CD14-positive monocyte (primary cell): ENCODE results near the gene DCN. TPM values are rescaled to one million over a fixed set of nuclear protein-coding genes. Genes with fewer than 3 reads are reported as not detected.

Source experiments
- DNase-seq, 3 donors: peaks; one replicate each; pipeline ENCODE4 v3.0.0-alpha.2; 2011 to 2022
- H2AFZ ChIP-seq: 2 replicates; pipeline ENCODE4 v1.6.0; 2012; ENCODE audit warnings: mild to moderate bottlenecking, low read depth, low read length, inconsistent platforms; ENCODE audit not compliant: insufficient read depth, poor library complexity, severe bottlenecking
- H3K27ac ChIP-seq, 2 donors: 1 replicate in 1 of 2; 2 replicates in 1 of 2; pipeline ENCODE4 v1.5.1; 2012 to 2013; ENCODE audit warnings: low read length in 2 of 2, control low read depth in 1 of 2, inconsistent platforms in 1 of 2, low read depth in 1 of 2, mild to moderate bottlenecking in 1 of 2
- H3K27me3 ChIP-seq, 2 donors: one replicate each; pipeline versions ENCODE4 v1.6.0 to v1.6.1; 2011 to 2013; ENCODE audit warnings: low read length in 2 of 2; ENCODE audit not compliant: control insufficient read depth in 2 of 2, insufficient read depth in 2 of 2
- H3K36me3 ChIP-seq, 2 donors: replicated peaks in 1 of 2; 1 replicate in 1 of 2; 2 replicates in 1 of 2; pipeline versions ENCODE4 v1.5.1 to v1.6.1; 2012 to 2013; ENCODE audit warnings: low read length in 2 of 2, control low read depth in 1 of 2, inconsistent platforms in 1 of 2, mild to moderate bottlenecking in 1 of 2; ENCODE audit not compliant: insufficient read depth in 2 of 2, control insufficient read depth in 1 of 2
- H3K4me1 ChIP-seq, 2 donors: 1 replicate in 1 of 2; 2 replicates in 1 of 2; pipeline versions ENCODE4 v1.5.1 to v1.6.1; 2012 to 2013; ENCODE audit warnings: low read length in 2 of 2, control low read depth in 1 of 2, inconsistent platforms in 1 of 2, mild to moderate bottlenecking in 1 of 2, moderate library complexity in 1 of 2; ENCODE audit not compliant: insufficient read depth in 2 of 2, control insufficient read depth in 1 of 2
- H3K4me2 ChIP-seq: replicated peaks from 2 replicates; pipeline ENCODE3; 2012; ENCODE audit warnings: low read length, moderate library complexity, mild to moderate bottlenecking; ENCODE audit not compliant: poor library complexity, severe bottlenecking; ENCODE audit errors: extremely low read depth
- H3K4me3 ChIP-seq, 3 experiments: fragments of 200-600 bp in 1 of 3; sonication (generic) in 1 of 3; replicated peaks in 1 of 3; 1 replicate in 2 of 3; 2 replicates in 1 of 3; pipeline ENCODE4 v1.5.1; 2011 to 2013; ENCODE audit warnings: low read length in 3 of 3, mild to moderate bottlenecking in 3 of 3, control low read depth in 2 of 3, low read depth in 2 of 3, inconsistent platforms in 1 of 3, moderate library complexity in 1 of 3
- H3K79me2 ChIP-seq: 2 replicates; pipeline ENCODE4 v1.6.0; 2012; ENCODE audit warnings: mild to moderate bottlenecking, control low read depth, inconsistent platforms, low read length, moderate library complexity; ENCODE audit not compliant: insufficient read depth
- H3K9ac ChIP-seq: 2 replicates; pipeline ENCODE4 v1.6.0; 2017; ENCODE audit warnings: low read length, mild to moderate bottlenecking; ENCODE audit not compliant: insufficient read depth, poor library complexity, severe bottlenecking
- H3K9me3 ChIP-seq, 2 donors: replicated peaks in 1 of 2; 1 replicate in 1 of 2; 2 replicates in 1 of 2; pipeline versions ENCODE4 v1.5.1 to v1.6.1; 2012 to 2013; ENCODE audit warnings: low read length in 2 of 2, control low read depth in 1 of 2; ENCODE audit not compliant: control insufficient read depth in 1 of 2, insufficient read depth in 1 of 2
- H4K20me1 ChIP-seq: 2 replicates; pipeline ENCODE4 v1.6.0; 2012; ENCODE audit warnings: mild to moderate bottlenecking, low read length, control low read depth, moderate library complexity; ENCODE audit not compliant: insufficient read depth
- H3K27ac Mint-ChIP-seq, 7 donors: one replicate each; pipeline ENCODE4 v1.8.0; 2020; ENCODE audit warnings: mild to moderate bottlenecking in 7 of 7, mixed read lengths in 7 of 7, moderate library complexity in 6 of 7, inconsistent platforms in 2 of 7
- H3K27me3 Mint-ChIP-seq, 3 donors: one replicate each; pipeline ENCODE4 v1.8.0; 2021 to 2022; ENCODE audit warnings: low read depth in 3 of 3, mild to moderate bottlenecking in 3 of 3, mixed read lengths in 3 of 3, moderate library complexity in 3 of 3, inconsistent platforms in 1 of 3
- H3K36me3 Mint-ChIP-seq, 2 donors: one replicate each; pipeline ENCODE4 v1.8.0; 2020; ENCODE audit warnings: mixed read lengths in 2 of 2, inconsistent platforms in 1 of 2, mild to moderate bottlenecking in 1 of 2
- H3K4me1 Mint-ChIP-seq: one replicate; pipeline ENCODE4 v1.8.0; 2020; ENCODE audit warnings: mild to moderate bottlenecking, mixed read lengths
- H3K4me3 Mint-ChIP-seq, 2 donors: one replicate each; pipeline ENCODE4 v1.8.0; 2020; ENCODE audit warnings: mild to moderate bottlenecking in 2 of 2, mixed read lengths in 2 of 2, moderate library complexity in 1 of 2
- H3K9me3 Mint-ChIP-seq, 7 donors: one replicate each; pipeline ENCODE4 v1.8.0; 2020 to 2022; ENCODE audit warnings: mixed read lengths in 7 of 7, mild to moderate bottlenecking in 6 of 7, moderate library complexity in 6 of 7, inconsistent platforms in 2 of 7
- WGBS: methylation state at CpG from one replicate; pipeline ENCODE4 v1.1.5; 2013; ENCODE audit warnings: missing lambda C conversion rate; ENCODE audit not compliant: insufficient coverage; 5-methylcytosine and 5-hydroxymethylcytosine counted together
- intact Hi-C, 2 donors: fragments of 100-400 bp; cut with micrococcal nuclease; formaldehyde crosslinking; loops; one replicate each; pipeline versions ENCODE4 v1.15.0 to v1.15.1; 2023
- polyA plus RNA-seq, 3 donors: library from polyadenylated mRNA; depleted of rRNA in 1 of 3; unstranded in 2 of 3; stranded (reverse) in 1 of 3; fragments of 300-500 nt in 2 of 3; fragments of >200 nt in 1 of 3; fragmentation: Illumina TruSeq in 2 of 3; gene quantifications; 1 replicate in 2 of 3; 2 replicates in 1 of 3; pipeline ENCODE4 v1.2.3, GENCODE V29; 2012 to 2021
- TF ChIP-seq, protein P1 (sequence below): fragments of 200-600 bp; IDR thresholded peaks from one replicate; pipeline ENCODE4 v1.8.0; 2022; ENCODE audit warnings: antibody characterized with exemption, mild to moderate bottlenecking

The DCN gene
- polyA plus RNA-seq, 3 donors = not detected

DNA sequence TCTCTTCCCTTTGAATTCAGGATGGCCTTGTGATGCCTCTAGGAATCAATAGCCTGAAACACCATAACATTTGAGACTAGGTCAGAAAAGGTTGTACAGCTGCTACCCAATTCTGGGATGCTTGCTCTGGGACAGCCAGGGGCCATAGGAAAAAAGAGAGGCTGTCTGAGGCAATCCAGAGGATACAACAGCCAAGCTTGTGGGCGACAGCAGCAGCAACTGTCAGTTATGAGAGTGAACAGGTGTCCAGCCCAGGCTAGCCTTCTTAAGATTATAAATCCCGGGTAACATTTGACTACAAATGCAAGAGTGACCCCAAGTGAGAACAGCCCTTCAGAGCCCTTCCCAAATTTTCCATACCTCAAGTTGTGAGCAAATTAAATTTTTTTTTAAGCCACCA lies 11.1 kb downstream of the DCN start:
- Mint-ChIP-seq H3K4me1 (no peaks in the 10 kb centered on the region), H3K36me3 (no peaks in the 10 kb centered on the region), H3K27me3 (no peaks in the 10 kb centered on the region), H3K27ac (no peak overlapping the region), H3K4me3 (no peak overlapping the region), H3K9me3 (peaks cover 0 to 3% (median 0%) of the 10 kb centered on the region in 7 donors)
- no peaks in the 10 kb centered on the region for H3K36me3 ChIP-seq
- no peak overlapping the region for H3K9ac ChIP-seq
- H3K4me2 ChIP-seq = no peak overlapping the region
- H3K4me3 ChIP-seq = no peak overlapping the region
- TF ChIP-seq, protein P1, sequence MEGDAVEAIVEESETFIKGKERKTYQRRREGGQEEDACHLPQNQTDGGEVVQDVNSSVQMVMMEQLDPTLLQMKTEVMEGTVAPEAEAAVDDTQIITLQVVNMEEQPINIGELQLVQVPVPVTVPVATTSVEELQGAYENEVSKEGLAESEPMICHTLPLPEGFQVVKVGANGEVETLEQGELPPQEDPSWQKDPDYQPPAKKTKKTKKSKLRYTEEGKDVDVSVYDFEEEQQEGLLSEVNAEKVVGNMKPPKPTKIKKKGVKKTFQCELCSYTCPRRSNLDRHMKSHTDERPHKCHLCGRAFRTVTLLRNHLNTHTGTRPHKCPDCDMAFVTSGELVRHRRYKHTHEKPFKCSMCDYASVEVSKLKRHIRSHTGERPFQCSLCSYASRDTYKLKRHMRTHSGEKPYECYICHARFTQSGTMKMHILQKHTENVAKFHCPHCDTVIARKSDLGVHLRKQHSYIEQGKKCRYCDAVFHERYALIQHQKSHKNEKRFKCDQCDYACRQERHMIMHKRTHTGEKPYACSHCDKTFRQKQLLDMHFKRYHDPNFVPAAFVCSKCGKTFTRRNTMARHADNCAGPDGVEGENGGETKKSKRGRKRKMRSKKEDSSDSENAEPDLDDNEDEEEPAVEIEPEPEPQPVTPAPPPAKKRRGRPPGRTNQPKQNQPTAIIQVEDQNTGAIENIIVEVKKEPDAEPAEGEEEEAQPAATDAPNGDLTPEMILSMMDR = no peak
- WGBS = 100% methylated on average over 2 of the region's 2 CpGs
- DNase-seq = no peak
- H3K27me3 ChIP-seq = no peaks in the 10 kb centered on the region
- no peaks in the 10 kb centered on the region for H3K4me1 ChIP-seq
- no peak overlapping the region for H3K27ac ChIP-seq
- intact Hi-C loops = no loop called here
- H4K20me1 ChIP-seq = no peaks in the 10 kb centered on the region
- H2AFZ ChIP-seq = no peak overlapping the region
- no peaks in the 10 kb centered on the region for H3K9me3 ChIP-seq
- no peaks in the 10 kb centered on the region for H3K79me2 ChIP-seq

DNA sequence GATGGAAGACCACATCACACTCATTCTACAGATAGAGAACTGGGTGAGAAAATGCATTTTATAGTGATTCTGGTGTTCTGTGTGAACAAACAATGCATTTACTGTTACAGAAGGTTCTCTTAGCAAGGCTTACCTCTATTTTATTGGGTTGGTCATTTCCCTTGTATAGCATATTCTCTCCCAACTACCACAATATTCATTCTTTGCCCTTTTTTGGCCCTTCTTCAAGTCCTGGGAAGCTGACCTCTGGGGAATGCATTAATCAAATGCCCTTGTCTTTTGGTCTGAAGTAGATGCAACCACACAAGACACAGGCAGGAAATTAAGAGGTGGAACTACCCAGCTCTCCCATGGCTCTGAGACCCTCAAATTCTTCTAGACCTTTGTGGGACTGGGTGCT lies 19.5 kb downstream of the DCN start:
- peaks cover 0 to 3% (median 0%) of the 10 kb centered on the region in 7 donors for H3K9me3 Mint-ChIP-seq
- Histone ChIP-seq H3K27ac (no peak overlapping the region), H3K4me3 (no peak overlapping the region), H4K20me1 (no peaks in the 10 kb centered on the region), H3K9ac (no peak overlapping the region), H3K27me3 (no peaks in the 10 kb centered on the region), H2AFZ (no peak overlapping the region), H3K36me3 (no peaks in the 10 kb centered on the region), H3K79me2 (no peaks in the 10 kb centered on the region), H3K9me3 (no peaks in the 10 kb centered on the region), H3K4me2 (no peak overlapping the region), H3K4me1 (no peaks in the 10 kb centered on the region)
- H3K4me1 Mint-ChIP-seq = no peaks in the 10 kb centered on the region
- no peaks in the 10 kb centered on the region for H3K36me3 Mint-ChIP-seq
- intact Hi-C loops = no loop called here
- H3K4me3 Mint-ChIP-seq = no peak overlapping the region
- DNase-seq = no peak
- no peak overlapping the region for H3K27ac Mint-ChIP-seq
- TF ChIP-seq, protein P1 = no peak
- peaks cover 0 to 2% (median 0%) of the 10 kb centered on the region in 3 donors for H3K27me3 Mint-ChIP-seq
